ENCODE measurements around the gene ZBTB25.

DNA sequence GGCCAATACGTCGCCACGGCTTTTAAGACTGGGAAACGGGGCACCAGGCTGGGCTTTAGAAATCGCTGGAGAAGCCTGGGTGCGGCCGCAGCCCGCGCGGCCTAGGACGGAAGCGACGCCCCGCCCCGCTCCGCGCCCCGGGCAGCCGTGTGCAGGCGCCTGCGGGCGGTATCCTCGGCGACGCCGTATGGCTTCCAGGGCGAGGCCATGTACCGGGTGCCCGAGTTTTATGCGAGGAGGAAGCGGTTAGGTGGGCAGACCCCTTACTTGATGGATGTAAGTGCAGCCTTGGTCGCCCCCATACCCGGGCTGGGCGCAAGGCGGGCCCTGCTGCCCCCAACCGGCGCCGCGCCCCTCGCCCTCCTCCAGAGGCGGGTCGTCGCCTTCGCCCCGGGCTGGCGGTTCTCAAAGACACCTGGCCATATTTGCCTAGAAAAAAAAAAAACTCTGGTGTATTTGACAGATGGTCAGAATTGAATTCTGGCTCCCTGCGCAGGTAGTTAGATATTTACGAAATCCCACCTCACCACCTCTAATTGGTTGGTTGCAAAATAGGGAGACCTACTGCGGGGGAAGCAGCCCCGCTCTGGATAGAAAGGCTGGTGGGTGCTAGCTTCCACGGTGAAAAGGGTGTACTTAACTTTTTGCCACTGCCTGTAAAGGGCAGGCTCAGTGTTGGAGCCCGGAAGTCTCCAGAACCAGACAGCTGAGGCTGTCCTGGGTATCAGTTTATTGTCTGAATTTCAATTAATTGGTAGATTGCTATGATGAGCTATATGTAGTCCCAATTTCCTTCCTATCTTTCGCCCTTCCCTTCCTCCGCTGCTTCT is 46.4 kb upstream of the ZBTB25 start, which contains the start of gene PPP1R36:
- TF ChIP-seq, protein P1, sequence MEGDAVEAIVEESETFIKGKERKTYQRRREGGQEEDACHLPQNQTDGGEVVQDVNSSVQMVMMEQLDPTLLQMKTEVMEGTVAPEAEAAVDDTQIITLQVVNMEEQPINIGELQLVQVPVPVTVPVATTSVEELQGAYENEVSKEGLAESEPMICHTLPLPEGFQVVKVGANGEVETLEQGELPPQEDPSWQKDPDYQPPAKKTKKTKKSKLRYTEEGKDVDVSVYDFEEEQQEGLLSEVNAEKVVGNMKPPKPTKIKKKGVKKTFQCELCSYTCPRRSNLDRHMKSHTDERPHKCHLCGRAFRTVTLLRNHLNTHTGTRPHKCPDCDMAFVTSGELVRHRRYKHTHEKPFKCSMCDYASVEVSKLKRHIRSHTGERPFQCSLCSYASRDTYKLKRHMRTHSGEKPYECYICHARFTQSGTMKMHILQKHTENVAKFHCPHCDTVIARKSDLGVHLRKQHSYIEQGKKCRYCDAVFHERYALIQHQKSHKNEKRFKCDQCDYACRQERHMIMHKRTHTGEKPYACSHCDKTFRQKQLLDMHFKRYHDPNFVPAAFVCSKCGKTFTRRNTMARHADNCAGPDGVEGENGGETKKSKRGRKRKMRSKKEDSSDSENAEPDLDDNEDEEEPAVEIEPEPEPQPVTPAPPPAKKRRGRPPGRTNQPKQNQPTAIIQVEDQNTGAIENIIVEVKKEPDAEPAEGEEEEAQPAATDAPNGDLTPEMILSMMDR (IDR thresholded peaks at IDR 0.05): no peak
- TF ChIP-seq POLR2A (IDR thresholded peaks at IDR 0.05): no peak

Measured in adrenal gland (tissue), 5 donors.